ENCODE data around the gene KRT6A.

- no peak for TF ChIP-seq POLR2A (IDR thresholded peaks at IDR 0.05)
- TF ChIP-seq CTCF (IDR thresholded peaks at IDR 0.05), result no peak
Measured at GRCh38 chr12:52488736-52489135, 4.3 kb downstream of the KRT6A start.
